ENCODE data around the gene MGAT4A. TPM values are rescaled to one million over a fixed set of nuclear protein-coding genes. Genes with fewer than 3 reads are reported as not detected.

MGAT4A gene
- total RNA-seq, 1 donor = under 0.01 TPM

DNA sequence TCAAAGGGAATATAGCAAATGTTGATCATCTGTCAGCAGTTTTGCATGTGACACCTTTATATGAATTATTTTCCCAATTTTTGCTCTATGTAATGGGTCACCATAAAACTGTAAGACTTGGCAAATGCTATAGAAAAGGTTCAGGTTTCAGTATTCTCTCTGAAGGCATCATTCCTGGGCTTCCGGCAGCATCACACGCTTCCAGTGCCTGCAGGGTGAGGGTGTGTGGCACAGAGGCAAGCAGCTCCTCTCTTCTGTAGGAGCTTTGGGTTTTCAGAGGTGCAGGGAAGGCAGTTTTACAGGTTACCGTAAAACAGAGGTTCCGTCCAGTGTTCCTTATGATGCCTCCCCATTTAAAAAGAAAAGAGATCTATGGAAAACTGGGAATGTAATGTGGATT is 141.4 kb downstream of the MGAT4A start:
- TF ChIP-seq, protein P1, sequence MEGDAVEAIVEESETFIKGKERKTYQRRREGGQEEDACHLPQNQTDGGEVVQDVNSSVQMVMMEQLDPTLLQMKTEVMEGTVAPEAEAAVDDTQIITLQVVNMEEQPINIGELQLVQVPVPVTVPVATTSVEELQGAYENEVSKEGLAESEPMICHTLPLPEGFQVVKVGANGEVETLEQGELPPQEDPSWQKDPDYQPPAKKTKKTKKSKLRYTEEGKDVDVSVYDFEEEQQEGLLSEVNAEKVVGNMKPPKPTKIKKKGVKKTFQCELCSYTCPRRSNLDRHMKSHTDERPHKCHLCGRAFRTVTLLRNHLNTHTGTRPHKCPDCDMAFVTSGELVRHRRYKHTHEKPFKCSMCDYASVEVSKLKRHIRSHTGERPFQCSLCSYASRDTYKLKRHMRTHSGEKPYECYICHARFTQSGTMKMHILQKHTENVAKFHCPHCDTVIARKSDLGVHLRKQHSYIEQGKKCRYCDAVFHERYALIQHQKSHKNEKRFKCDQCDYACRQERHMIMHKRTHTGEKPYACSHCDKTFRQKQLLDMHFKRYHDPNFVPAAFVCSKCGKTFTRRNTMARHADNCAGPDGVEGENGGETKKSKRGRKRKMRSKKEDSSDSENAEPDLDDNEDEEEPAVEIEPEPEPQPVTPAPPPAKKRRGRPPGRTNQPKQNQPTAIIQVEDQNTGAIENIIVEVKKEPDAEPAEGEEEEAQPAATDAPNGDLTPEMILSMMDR (IDR thresholded peaks at IDR 0.05; ENCODE audit: insufficient read depth, low read depth, low read length) = no peak
- no peak for DNase-seq (ENCODE audit: low read depth)
- no peak overlapping the region for H3K4me3 ChIP-seq (ENCODE audit: low read depth, low read length)

DNA sequence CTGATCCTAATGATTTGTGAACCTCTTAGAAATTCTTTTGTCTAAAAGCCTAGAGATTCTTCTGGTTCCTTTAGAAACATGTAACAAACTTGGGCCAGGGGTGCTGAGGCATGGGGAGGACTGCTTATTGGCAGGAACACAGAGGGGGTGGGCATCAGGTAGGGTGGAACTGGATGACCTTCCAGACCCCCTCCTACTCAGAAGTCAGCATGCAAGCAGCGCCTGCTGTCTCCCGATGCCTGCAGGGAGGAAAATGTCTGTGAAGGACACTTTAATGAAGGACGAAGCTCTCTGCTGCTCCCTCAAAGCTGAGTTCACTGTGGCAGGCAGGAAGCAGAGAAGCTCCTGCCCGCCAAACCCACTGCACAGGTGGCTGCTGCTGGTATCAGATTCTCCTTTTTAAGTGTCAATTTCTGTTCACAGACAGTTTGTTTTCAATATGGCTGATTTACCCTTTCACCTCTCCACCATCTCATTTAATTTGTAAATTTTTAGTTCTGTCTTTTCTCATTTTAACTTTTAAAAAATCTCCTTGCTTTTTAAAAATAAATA is 142.0 kb downstream of the MGAT4A start:
- H3K4me3 ChIP-seq (ENCODE audit: low read depth, low read length) = no peak overlapping the region
- TF ChIP-seq, protein P1 (IDR thresholded peaks at IDR 0.05; ENCODE audit: insufficient read depth, low read depth, low read length) = no peak
- no peak for DNase-seq (ENCODE audit: low read depth)

DNA sequence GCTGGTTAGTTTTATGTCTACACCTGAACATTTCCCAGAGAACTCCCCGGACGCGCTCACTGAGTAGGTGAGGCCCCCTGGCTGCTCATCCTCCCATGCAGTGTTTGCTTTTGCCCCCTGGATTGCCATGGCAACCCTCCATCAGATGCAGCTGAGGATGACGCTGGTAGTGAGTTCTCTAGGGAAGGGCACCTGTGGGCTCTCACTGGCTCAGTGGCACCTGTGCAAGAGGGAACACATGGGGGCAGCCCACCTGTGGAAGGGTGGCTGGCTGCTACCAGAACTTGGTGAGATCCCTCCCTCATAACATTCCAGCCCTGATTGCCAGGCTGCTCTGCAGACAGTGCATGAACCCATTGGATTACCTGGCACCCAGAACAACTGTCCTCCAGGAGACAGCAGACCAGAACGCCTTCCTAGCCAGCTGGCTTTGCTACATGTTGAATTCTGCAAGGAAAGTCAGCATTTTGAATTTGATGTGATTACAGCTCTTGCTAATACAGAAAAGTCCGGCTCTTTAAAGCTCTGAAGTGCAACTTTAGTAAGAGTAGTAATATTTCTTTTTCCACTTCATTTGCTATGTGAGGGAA is 144.3 kb downstream of the MGAT4A start:
- no peak for DNase-seq (ENCODE audit: low read depth)
- TF ChIP-seq, protein P1 (IDR thresholded peaks at IDR 0.05; ENCODE audit: insufficient read depth, low read depth, low read length) = no peak
- H3K4me3 ChIP-seq (ENCODE audit: low read depth, low read length) = no peak overlapping the region

DNA sequence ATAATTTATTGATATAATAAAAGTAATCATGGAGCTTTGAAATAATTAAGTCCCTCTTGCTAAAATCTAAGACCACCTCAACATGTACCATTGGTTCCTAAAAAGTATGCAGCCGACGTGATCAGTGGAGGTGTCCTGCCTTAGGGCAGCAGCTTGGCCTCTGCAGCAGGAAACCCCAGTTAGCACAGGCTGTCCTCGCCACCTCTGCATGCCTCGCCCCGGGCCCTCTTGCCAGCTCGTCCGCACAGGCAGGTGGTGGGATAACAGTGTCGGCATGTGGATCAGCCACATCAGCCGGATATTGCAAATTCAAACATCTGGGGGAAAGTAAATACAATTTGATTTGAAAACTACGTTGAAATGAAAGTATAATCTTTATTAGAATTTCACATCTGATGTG is 145.5 kb downstream of the MGAT4A start:
- H3K4me3 ChIP-seq (ENCODE audit: low read depth, low read length) = no peak overlapping the region
- no peak for DNase-seq (ENCODE audit: low read depth)
- TF ChIP-seq, protein P1 (IDR thresholded peaks at IDR 0.05; ENCODE audit: insufficient read depth, low read depth, low read length) = no peak

DNA sequence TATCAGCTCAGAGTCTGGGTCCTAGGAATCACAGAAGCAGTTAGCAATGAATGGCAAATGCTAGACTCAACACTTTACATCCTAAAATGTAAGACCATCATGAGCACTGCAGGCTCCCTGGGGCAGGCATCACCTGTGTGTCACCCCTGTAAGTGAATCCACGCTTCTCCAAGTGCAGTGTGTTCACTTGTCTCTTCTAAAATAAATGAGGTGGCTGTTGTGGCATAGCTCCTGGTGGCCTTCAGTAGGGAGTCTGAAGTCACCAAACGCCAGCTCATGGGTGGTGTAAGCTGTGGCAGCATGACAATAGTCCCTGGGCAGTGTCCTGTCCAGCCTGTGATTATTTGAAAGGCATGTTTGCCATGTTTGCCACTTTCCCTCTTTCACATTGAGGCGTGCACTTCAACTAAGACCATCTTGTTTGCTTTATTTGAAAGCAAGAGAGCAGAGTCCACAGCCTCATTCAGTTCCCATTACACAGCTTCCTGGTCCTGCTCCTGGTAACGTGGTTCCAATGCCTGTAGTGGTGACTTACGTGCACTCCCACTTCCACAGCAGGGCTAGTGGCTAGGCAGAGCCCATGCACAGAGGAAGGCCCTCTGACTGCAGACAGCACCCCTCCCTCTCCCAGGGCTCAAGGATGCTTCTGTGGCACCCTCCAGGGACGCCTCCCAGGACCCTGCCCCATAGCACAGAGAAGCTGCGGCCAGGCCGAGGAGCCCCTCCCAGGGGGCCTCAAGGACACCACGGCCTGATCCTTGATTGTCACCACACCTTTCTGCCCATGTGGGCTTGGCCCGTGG is 146.9 kb downstream of the MGAT4A start:
- TF ChIP-seq, protein P1 (IDR thresholded peaks at IDR 0.05; ENCODE audit: insufficient read depth, low read depth, low read length) = no peak
- no peak overlapping the region for H3K4me3 ChIP-seq (ENCODE audit: low read depth, low read length)
- DNase-seq (ENCODE audit: low read depth) = no peak

DNA sequence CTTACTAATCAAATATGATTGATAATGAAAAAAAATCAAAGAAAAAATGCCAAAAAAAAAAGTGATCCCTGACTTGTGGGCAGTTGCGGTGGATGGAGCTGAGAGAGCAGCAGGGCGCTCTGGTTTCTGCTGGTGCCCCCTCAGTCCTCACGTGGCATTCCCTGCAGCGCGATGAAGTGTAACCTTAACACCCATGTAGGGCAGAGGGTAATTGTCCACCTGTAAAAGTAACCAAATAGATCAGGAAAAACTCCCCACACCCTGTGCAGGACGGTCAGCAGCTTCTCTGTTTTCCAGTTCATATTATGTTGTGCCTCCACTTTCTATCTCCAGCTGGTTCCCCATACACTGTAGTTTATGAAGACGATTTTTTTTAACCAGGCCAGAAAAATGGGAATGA is 147.7 kb downstream of the MGAT4A start:
- TF ChIP-seq, protein P1 (IDR thresholded peaks at IDR 0.05; ENCODE audit: insufficient read depth, low read depth, low read length) = no peak
- H3K4me3 ChIP-seq (ENCODE audit: low read depth, low read length) = no peak overlapping the region
- DNase-seq (ENCODE audit: low read depth) = no peak
